Right lobe of liver (tissue), 6 donors: ENCODE measurements around the gene CEACAM3. TPM values are rescaled to one million over a fixed set of nuclear protein-coding genes. Genes with fewer than 3 reads are reported as not detected.

Source experiments
- ATAC-seq, 4 donors: fragments of 200-7000 bp; cut with Tn5 transposase; one replicate each; pipeline ENCODE4 v1.9.1; 2020; ENCODE audit warnings: mild to moderate bottlenecking in 4 of 4, moderate library complexity in 4 of 4
- DNase-seq, 3 donors: peaks; one replicate each; pipeline ENCODE4 v3.0.0-alpha.2; 2020
- H3K27ac ChIP-seq, 3 donors: fragments of 200-600 bp; one replicate each; pipeline ENCODE4 v1.8.0; 2022
- H3K27me3 ChIP-seq, 2 donors: fragments of 200-600 bp; one replicate each; pipeline ENCODE4 v1.8.0; 2022
- H3K36me3 ChIP-seq, 4 donors: fragments of 200-600 bp; sonication (generic) in 1 of 4; one replicate each; pipeline versions ENCODE4 v1.5.1 to v1.8.0; 2017 to 2022; ENCODE audit warnings: control low read depth in 1 of 4
- H3K4me1 ChIP-seq, 4 donors: fragments of 200-600 bp; sonication (generic) in 1 of 4; one replicate each; pipeline versions ENCODE4 v1.5.1 to v1.8.0; 2017 to 2022; ENCODE audit warnings: control low read depth in 1 of 4
- H3K4me3 ChIP-seq, 3 donors: fragments of 200-600 bp; one replicate each; pipeline ENCODE4 v1.8.0; 2022
- H3K9me3 ChIP-seq, 4 donors: fragments of 200-600 bp; sonication (generic) in 1 of 4; one replicate each; pipeline versions ENCODE4 v1.5.1 to v1.8.0; 2017 to 2022; ENCODE audit warnings: control low read depth in 1 of 4
- CTCF ChIP-seq, 4 donors: fragments of 200-600 bp in 3 of 4; fragments of 450-650 bp in 1 of 4; IDR thresholded peaks; one replicate each; pipeline versions ENCODE4 v1.5.1 to v1.8.0; 2016 to 2022; ENCODE audit warnings: antibody characterized with exemption in 4 of 4, mild to moderate bottlenecking in 2 of 4
- POLR2A ChIP-seq: fragments of 450-650 bp; IDR thresholded peaks from one replicate; pipeline ENCODE4 v1.6.1; 2017; ENCODE audit warnings: antibody characterized with exemption, mild to moderate bottlenecking
- WGBS: methylation state at CpG from one replicate; pipeline ENCODE4 v1.1.6; 2018; ENCODE audit warnings: low coverage, low lambda C conversion rate; ENCODE audit not compliant: insufficient coverage; ENCODE audit errors: missing lambda C conversion rate; 5-methylcytosine and 5-hydroxymethylcytosine counted together
- intact Hi-C, 2 donors: fragments of 100-400 bp; cut with DNase I; formaldehyde crosslinking; loops; one replicate each; pipeline versions ENCODE4 v1.11.2 to v1.14.1; 2022
- total RNA-seq, 6 experiments: library from RNA; depleted of rRNA in 2 of 6; stranded (reverse); fragments of >200 nt in 2 of 6; fragmentation: NEBNext Ultra II Directional in 3 of 6; extraction: Animal tissue kit (Norgen Biotek cat#: 25700) in 3 of 6; gene quantifications; one replicate each; pipeline versions ENCODE4 v1.1.0 to v1.2.4, GENCODE V29; 2016 to 2023
- donor health status: DM: no; HTN: yes; CAD: no.
- donor health status: DM: no; HTN: no; CAD: no.
- donor health status: DM: no; HTN: no; CAD: no.
- donor health status: DM: no; HTN: yes; CAD: no.
- donor health status: DM: no; HTN: yes; CAD: no.

Gene CEACAM3
- total RNA-seq, 6 experiments from 2014 or later = 0.42 to 0.73 (median 0.51) TPM

- H3K27ac ChIP-seq = no peak within 1 kb of the TSS
- H3K36me3 ChIP-seq = no peaks in the 10 kb centered on the region
- WGBS = 83% methylated on average over 11 of the region's 30 CpGs
- TF ChIP-seq CTCF (IDR thresholded peaks at IDR 0.05) (no peak), POLR2A (no peak)
- H3K9me3 ChIP-seq = no peaks in the 10 kb centered on the region
- ATAC-seq (no peak), DNase-seq (no peak)
- intact Hi-C loops = no loop called here
- no peak within 1 kb of the TSS for H3K4me3 ChIP-seq
- no peaks in the 10 kb centered on the region for H3K4me1 ChIP-seq
- no peaks in the 10 kb centered on the region for H3K27me3 ChIP-seq
Measured at GRCh38 chr19:41844601-41845000, 48.2 kb downstream of the CEACAM3 start, which contains the start of gene LYPD4. Gene LYPD4, minus strand, starts transcription at chr19:41844683. Its CDS starts 5,398 bp downstream, at chr19:41839285.

- no CpG with 5 or more reads among the region's 3 CpGs for WGBS
- Histone ChIP-seq H3K4me3 (no peak within 1 kb of the TSS), H3K36me3 (no peaks in the 10 kb centered on the region), H3K4me1 (no peaks in the 10 kb centered on the region), H3K27me3 (no peaks in the 10 kb centered on the region), H3K9me3 (no peaks in the 10 kb centered on the region), H3K27ac (no peak within 1 kb of the TSS)
- intact Hi-C loops = no loop called here
- TF ChIP-seq POLR2A = no peak
- TF ChIP-seq CTCF (IDR thresholded peaks at IDR 0.05) = no peak
- ATAC-seq = no peak
- DNase-seq = no peak
Measured at GRCh38 chr19:41845001-41845050, 48.4 kb downstream of the CEACAM3 start, which contains the start of gene DMRTC2. Gene DMRTC2, plus strand, starts transcription at chr19:41845042. Its CDS starts 2,387 bp downstream, at chr19:41847429.

GRCh38 chr19:41845051-41845590 lies 48.7 kb downstream of the CEACAM3 start:
- ATAC-seq = no peak
- intact Hi-C loops = no loop called here
- Histone ChIP-seq H3K27ac (no peak overlapping the region), H3K9me3 (no peaks in the 10 kb centered on the region), H3K4me3 (no peak overlapping the region), H3K36me3 (no peaks in the 10 kb centered on the region), H3K27me3 (no peaks in the 10 kb centered on the region), H3K4me1 (no peaks in the 10 kb centered on the region)
- no peak for DNase-seq
- 94% methylated on average over 5 of the region's 23 CpGs for WGBS
- TF ChIP-seq POLR2A (no peak), CTCF (IDR thresholded peaks at IDR 0.05) (no peak)

GRCh38 chr19:41847351-41848105 lies 51.1 kb downstream of the CEACAM3 start:
- TF ChIP-seq CTCF (IDR thresholded peaks at IDR 0.05) (no peak), POLR2A (no peak)
- Histone ChIP-seq H3K36me3 (no peaks in the 10 kb centered on the region), H3K4me1 (no peaks in the 10 kb centered on the region), H3K9me3 (no peaks in the 10 kb centered on the region), H3K27me3 (no peaks in the 10 kb centered on the region), H3K27ac (no peak overlapping the region), H3K4me3 (no peak overlapping the region)
- DNase-seq (no peak), ATAC-seq (peak in 1 of 4 donors; percentile 15)
- intact Hi-C loops = no loop called here
- 89% methylated on average over 8 of the region's 19 CpGs for WGBS
